Measurements from ENCODE around the gene PLPPR3. TPM values are rescaled to one million over a fixed set of nuclear protein-coding genes. Genes with fewer than 3 reads are reported as not detected.

PLPPR3 gene
- total and polyA plus RNA-seq, 2 donors (not counting 1 experiment from before 2014, with no cell fraction given), result 0.19 to 2.5 TPM

DNA sequence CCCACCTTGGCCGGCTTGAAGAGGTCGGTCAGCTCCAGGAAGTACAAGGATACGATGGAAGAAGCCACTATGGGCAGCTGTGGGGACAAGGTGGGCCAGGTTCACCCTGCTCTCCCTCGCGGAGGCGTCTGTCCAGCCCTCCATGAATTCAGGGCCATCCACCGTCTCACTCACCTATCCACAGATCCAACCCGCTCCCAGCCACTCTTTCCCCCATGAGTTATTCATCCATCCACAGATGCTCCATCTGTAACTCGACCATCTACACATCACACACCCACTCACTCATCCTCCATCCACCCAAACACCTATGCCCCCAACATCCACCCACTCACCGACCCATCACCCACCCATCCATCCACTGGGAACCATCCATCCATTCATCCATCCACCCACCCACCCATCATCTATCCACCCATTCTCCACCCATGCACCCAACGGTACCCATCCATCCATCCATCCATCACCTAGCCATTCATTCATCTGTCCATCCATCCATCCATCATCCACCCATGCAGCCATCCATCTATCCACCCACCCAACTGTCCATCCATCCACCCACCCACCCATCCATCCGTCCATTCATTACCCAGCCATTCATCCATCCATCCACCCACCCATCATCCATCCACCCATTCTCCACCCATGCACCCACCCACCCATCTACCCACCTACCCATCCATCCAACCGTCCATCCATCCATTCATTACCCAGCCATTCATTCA, 5.8 kb downstream of the PLPPR3 start:
- no peaks in the 10 kb centered on the region for H3K4me1 ChIP-seq (ENCODE audit: control insufficient read depth, extremely low read depth, insufficient read depth, low read length)
- H3K4me3 ChIP-seq (replicated peaks in 1 of 4; ENCODE audit: control extremely low read depth in 1 of 4, insufficient read depth in 1 of 4, low read depth in 3 of 4, low read length in 4 of 4), result no peak overlapping the region
- no peak overlapping the region for H3K4me2 ChIP-seq (ENCODE audit: extremely low read depth, insufficient read depth, low read length)
- no peaks in the 10 kb centered on the region for H3K9me3 ChIP-seq (ENCODE audit: control insufficient read depth, insufficient read depth, low read depth, low read length)
- peaks cover 24% of the 10 kb centered on the region for H3K36me3 ChIP-seq (ENCODE audit: control insufficient read depth, insufficient read depth, low read length)
- no peaks in the 10 kb centered on the region for H4K20me1 ChIP-seq (ENCODE audit: control insufficient read depth, extremely low read depth, insufficient read depth, low read length)
- no peak overlapping the region for H2AFZ ChIP-seq (ENCODE audit: low read length)
- TF ChIP-seq, protein P1, sequence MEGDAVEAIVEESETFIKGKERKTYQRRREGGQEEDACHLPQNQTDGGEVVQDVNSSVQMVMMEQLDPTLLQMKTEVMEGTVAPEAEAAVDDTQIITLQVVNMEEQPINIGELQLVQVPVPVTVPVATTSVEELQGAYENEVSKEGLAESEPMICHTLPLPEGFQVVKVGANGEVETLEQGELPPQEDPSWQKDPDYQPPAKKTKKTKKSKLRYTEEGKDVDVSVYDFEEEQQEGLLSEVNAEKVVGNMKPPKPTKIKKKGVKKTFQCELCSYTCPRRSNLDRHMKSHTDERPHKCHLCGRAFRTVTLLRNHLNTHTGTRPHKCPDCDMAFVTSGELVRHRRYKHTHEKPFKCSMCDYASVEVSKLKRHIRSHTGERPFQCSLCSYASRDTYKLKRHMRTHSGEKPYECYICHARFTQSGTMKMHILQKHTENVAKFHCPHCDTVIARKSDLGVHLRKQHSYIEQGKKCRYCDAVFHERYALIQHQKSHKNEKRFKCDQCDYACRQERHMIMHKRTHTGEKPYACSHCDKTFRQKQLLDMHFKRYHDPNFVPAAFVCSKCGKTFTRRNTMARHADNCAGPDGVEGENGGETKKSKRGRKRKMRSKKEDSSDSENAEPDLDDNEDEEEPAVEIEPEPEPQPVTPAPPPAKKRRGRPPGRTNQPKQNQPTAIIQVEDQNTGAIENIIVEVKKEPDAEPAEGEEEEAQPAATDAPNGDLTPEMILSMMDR (conservative IDR thresholded peaks at IDR 0.05 in 1 of 2, IDR thresholded peaks at IDR 0.05 in 1 of 2; ENCODE audit: low read depth in 1 of 2, low read length in 2 of 2), result no peak
- no peak for TF ChIP-seq EZH2 (IDR thresholded peaks at IDR 0.05; ENCODE audit: low read length, missing control alignments)
- no peaks in the 10 kb centered on the region for H3K27me3 ChIP-seq (ENCODE audit: control insufficient read depth, insufficient read depth, low read length)
- no peak overlapping the region for H3K27ac ChIP-seq (ENCODE audit: insufficient read depth, low read length)
- no peak for DNase-seq (ENCODE audit: low read depth in 2 of 2)
- no peaks in the 10 kb centered on the region for H3K79me2 ChIP-seq (ENCODE audit: control insufficient read depth, insufficient read depth, low read length)
- H3K9ac ChIP-seq (ENCODE audit: insufficient read depth, low read length), result no peak overlapping the region

DNA sequence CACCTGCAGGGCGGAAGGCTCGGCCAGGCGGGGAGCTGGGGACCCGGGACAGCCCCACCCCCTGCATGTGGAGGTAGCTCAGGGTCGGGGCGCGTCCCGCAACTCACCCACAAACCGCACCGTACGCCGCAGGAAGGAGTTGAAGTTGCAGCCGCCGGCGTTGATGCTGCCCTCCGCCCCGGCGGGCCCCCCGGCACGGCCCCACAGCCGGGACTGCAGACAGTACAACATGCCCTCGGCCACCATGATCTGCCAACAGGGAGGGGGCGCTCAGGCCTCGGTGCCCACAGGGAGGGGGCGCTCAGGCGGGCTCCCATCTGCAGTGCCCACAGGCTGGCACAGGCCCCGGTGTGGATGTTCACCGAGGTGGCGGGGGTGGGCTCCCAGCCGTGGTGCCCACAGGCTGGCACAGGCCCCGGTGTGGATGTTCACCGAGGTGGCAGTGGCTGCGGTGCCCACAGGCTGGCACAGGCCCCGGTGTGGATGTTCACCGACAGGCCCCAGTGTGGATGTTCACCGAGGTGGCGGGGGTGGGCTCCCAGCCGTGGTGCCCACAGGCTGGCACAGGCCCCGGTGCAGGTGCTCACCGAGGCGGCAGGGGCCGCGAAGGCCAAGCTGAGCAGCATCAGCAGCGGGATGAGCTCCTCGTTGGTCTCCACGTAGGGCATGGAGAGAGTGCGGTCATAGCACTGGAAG, 6.5 kb downstream of the PLPPR3 start:
- no peak overlapping the region for H3K4me3 ChIP-seq (replicated peaks in 1 of 4; ENCODE audit: control extremely low read depth in 1 of 4, insufficient read depth in 1 of 4, low read depth in 3 of 4, low read length in 4 of 4)
- no peaks in the 10 kb centered on the region for H3K9me3 ChIP-seq (ENCODE audit: control insufficient read depth, insufficient read depth, low read depth, low read length)
- H3K79me2 ChIP-seq (ENCODE audit: control insufficient read depth, insufficient read depth, low read length), result peaks cover 2% of the 10 kb centered on the region
- H3K4me1 ChIP-seq (ENCODE audit: control insufficient read depth, extremely low read depth, insufficient read depth, low read length), result no peaks in the 10 kb centered on the region
- H3K27me3 ChIP-seq (ENCODE audit: control insufficient read depth, insufficient read depth, low read length), result no peaks in the 10 kb centered on the region
- H2AFZ ChIP-seq (ENCODE audit: low read length), result no peak overlapping the region
- H3K4me2 ChIP-seq (ENCODE audit: extremely low read depth, insufficient read depth, low read length), result no peak overlapping the region
- TF ChIP-seq EZH2 (IDR thresholded peaks at IDR 0.05; ENCODE audit: low read length, missing control alignments), result no peak
- TF ChIP-seq, protein P1 (conservative IDR thresholded peaks at IDR 0.05 in 1 of 2, IDR thresholded peaks at IDR 0.05 in 1 of 2; ENCODE audit: low read depth in 1 of 2, low read length in 2 of 2), result no peak
- DNase-seq (ENCODE audit: low read depth in 2 of 2), result no peak
- no peak overlapping the region for H3K27ac ChIP-seq (ENCODE audit: insufficient read depth, low read length)
- H3K9ac ChIP-seq (ENCODE audit: insufficient read depth, low read length), result no peak overlapping the region
- no peaks in the 10 kb centered on the region for H4K20me1 ChIP-seq (ENCODE audit: control insufficient read depth, extremely low read depth, insufficient read depth, low read length)
- H3K36me3 ChIP-seq (ENCODE audit: control insufficient read depth, insufficient read depth, low read length), result peaks cover 29% of the 10 kb centered on the region

DNA sequence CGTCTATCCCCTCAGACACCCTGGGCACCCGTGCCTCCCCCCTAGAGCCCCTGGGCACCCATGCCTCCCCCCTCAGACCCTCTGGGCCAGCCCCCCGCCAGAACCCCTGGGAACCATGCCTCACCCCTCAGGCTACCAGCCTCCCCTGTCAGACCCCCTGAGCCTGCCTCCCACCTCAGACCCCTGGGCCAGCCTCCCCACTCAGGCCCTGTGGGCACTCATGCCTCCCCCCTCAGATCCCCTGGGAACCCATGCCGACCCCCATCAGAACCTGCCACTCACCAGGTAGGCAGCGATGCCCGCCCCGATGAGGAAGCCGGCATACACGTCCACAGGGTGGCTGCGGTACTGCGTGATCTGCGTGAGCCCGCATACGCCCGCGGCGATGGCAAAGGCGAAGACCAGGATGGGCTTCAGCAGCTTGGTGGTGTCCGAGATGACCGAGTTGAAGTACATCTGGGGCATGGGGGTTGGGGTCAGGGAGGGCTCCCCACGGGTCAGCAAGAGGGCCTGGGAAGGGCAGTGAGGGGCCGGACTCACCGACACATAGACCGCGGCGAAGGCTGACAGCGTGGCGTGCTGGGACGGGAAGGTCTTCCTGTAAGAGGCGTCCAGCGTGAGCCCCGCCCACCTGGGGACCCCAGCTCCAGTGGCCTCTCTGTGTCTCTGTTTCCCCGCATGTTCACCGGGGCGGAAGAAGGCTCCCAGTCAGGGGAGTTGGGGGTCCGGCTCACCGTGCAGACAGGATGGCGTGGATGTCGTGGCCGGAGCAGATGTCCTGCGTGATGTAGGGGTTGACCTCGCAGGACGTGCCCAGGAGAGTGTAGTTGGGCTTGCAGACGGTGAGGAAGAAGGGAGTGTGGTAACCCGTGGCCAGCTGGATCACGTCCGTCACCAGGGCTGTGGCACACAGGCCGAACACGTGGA, 7.3 kb downstream of the PLPPR3 start:
- Histone ChIP-seq H3K27me3 (ENCODE audit: control insufficient read depth, insufficient read depth, low read length) (no peaks in the 10 kb centered on the region), H3K4me1 (ENCODE audit: control insufficient read depth, extremely low read depth, insufficient read depth, low read length) (no peaks in the 10 kb centered on the region), H3K36me3 (ENCODE audit: control insufficient read depth, insufficient read depth, low read length) (peaks cover 31% of the 10 kb centered on the region), H3K27ac (ENCODE audit: insufficient read depth, low read length) (no peak overlapping the region), H4K20me1 (ENCODE audit: control insufficient read depth, extremely low read depth, insufficient read depth, low read length) (no peaks in the 10 kb centered on the region), H2AFZ (ENCODE audit: low read length) (no peak overlapping the region), H3K4me3 (replicated peaks in 1 of 4; ENCODE audit: control extremely low read depth in 1 of 4, insufficient read depth in 1 of 4, low read depth in 3 of 4, low read length in 4 of 4) (no peak overlapping the region), H3K79me2 (ENCODE audit: control insufficient read depth, insufficient read depth, low read length) (peaks cover 5% of the 10 kb centered on the region), H3K9me3 (ENCODE audit: control insufficient read depth, insufficient read depth, low read depth, low read length) (no peaks in the 10 kb centered on the region), H3K4me2 (ENCODE audit: extremely low read depth, insufficient read depth, low read length) (no peak overlapping the region), H3K9ac (ENCODE audit: insufficient read depth, low read length) (no peak overlapping the region)
- no peak for DNase-seq (ENCODE audit: low read depth in 2 of 2)
- TF ChIP-seq EZH2 (IDR thresholded peaks at IDR 0.05; ENCODE audit: low read length, missing control alignments), result no peak
- TF ChIP-seq, protein P1 (conservative IDR thresholded peaks at IDR 0.05 in 1 of 2, IDR thresholded peaks at IDR 0.05 in 1 of 2; ENCODE audit: low read depth in 1 of 2, low read length in 2 of 2), result no peak
